Measurements from ENCODE around the gene RAB3B.

- TF ChIP-seq POLR2A (IDR thresholded peaks at IDR 0.05; ENCODE audit: low read depth, low read length) (no peak), TAF1 (IDR thresholded peaks at IDR 0.05; ENCODE audit: borderline replicate concordance, low read depth, low read length) (no peak), POLR2AphosphoS5 (IDR thresholded peaks at IDR 0.05; ENCODE audit: low read depth, low read length) (no peak)
Observed at GRCh38 chr1:51945591-51945990, 44.9 kb downstream of the RAB3B start.

Data from GM12892 (cell line).